Muscle of leg (tissue), 11 donors: ENCODE measurements around the gene SPO11. TPM values are rescaled to one million over a fixed set of nuclear protein-coding genes. Genes with fewer than 3 reads are reported as not detected.
"Not testable (repeated sequence)": the region's sequence is repeated elsewhere in the genome, so short reads cannot be mapped to it uniquely, and the experiment has no call there.

Source experiments
- DNase-seq: peaks from one replicate; pipeline ENCODE4 v3.0.0; 2013
- H3K27ac ChIP-seq: one replicate; pipeline ENCODE4 v1.5.1; 2013; ENCODE audit warnings: mild to moderate bottlenecking, low read length, control low read depth
- H3K27me3 ChIP-seq: one replicate; pipeline ENCODE4 v1.6.1; 2013; ENCODE audit warnings: low read length; ENCODE audit not compliant: control insufficient read depth, insufficient read depth
- H3K36me3 ChIP-seq: one replicate; pipeline ENCODE4 v1.6.1; 2013; ENCODE audit warnings: low read length; ENCODE audit not compliant: control insufficient read depth, insufficient read depth
- H3K4me1 ChIP-seq: one replicate; pipeline ENCODE4 v1.6.1; 2013; ENCODE audit warnings: low read length; ENCODE audit not compliant: control insufficient read depth, insufficient read depth
- H3K4me3 ChIP-seq: one replicate; pipeline ENCODE4 v1.5.1; 2013; ENCODE audit warnings: low read length, control low read depth
- H3K9me3 ChIP-seq: replicated peaks from 2 replicates; pipeline ENCODE4 v1.6.1; 2013; ENCODE audit warnings: low read depth, low read length; ENCODE audit not compliant: control insufficient read depth
- WGBS: methylation state at CpG from one replicate; pipeline ENCODE4 v1.1.5; 2013; ENCODE audit warnings: missing lambda C conversion rate; ENCODE audit not compliant: insufficient coverage; 5-methylcytosine and 5-hydroxymethylcytosine counted together
- polyA plus RNA-seq, 8 donors: library from polyadenylated mRNA; unstranded; fragments of 120-200 nt; gene quantifications; one replicate each; pipeline versions ENCODE4 v1.2.1 to v1.2.3, GENCODE V29; 2013; ENCODE audit warnings: inconsistent platforms in 1 of 8, low replicate concordance in 1 of 8; ENCODE audit not compliant: insufficient read length in 8 of 8, insufficient read depth in 1 of 8
- total RNA-seq: library from RNA; stranded (reverse); fragments of 120-200 nt; gene quantifications from one replicate; pipeline ENCODE4 v1.2.4, GENCODE V29; 2013

Gene SPO11
- total and polyA plus RNA-seq, 9 donors: not detected

- no peaks in the 10 kb centered on the region for H3K9me3 ChIP-seq
- H3K4me1 ChIP-seq: peaks cover 10% of the 10 kb centered on the region
- peaks cover 23% of the 10 kb centered on the region for H3K36me3 ChIP-seq
- H3K4me3 ChIP-seq: no peak overlapping the region
- WGBS: 77% methylated on average over 2 of the region's 16 CpGs
- peaks cover 5% of the 10 kb centered on the region for H3K27me3 ChIP-seq
- DNase-seq: no peak
- H3K27ac ChIP-seq: no peak overlapping the region
Measured at GRCh38 chr20:57350081-57350710, 20.6 kb downstream of the SPO11 start.

GRCh38 chr20:57350726-57351041 lies 21.1 kb downstream of the SPO11 start:
- Histone ChIP-seq H3K4me3 (peak overlapping the region; percentile 96), H3K36me3 (peaks cover 25% of the 10 kb centered on the region), H3K27ac (peak overlapping the region; percentile 94)
- not testable (repeated sequence) for H3K27me3 ChIP-seq, H3K9me3 ChIP-seq, DNase-seq, H3K4me1 ChIP-seq
- WGBS: 0% methylated on average over 4 of the region's 24 CpGs

GRCh38 chr20:57351042-57351783 lies 21.6 kb downstream of the SPO11 start, which contains the start of gene RAE1:
Gene RAE1, plus strand, starts transcription at chr20:57351255. Its CDS starts 2,784 bp downstream, at chr20:57354039.
- Histone ChIP-seq H3K36me3 (peaks cover 27% of the 10 kb centered on the region), H3K4me1 (peaks cover 10% of the 10 kb centered on the region), H3K4me3 (peak within 1 kb of the TSS; percentile 96), H3K27me3 (peaks cover 2% of the 10 kb centered on the region), H3K27ac (peak within 1 kb of the TSS; percentile 94), H3K9me3 (no peaks in the 10 kb centered on the region)
- under 1% methylated on average over 59 of the region's 64 CpGs for WGBS
- peak; percentile 98 for DNase-seq

DNA sequence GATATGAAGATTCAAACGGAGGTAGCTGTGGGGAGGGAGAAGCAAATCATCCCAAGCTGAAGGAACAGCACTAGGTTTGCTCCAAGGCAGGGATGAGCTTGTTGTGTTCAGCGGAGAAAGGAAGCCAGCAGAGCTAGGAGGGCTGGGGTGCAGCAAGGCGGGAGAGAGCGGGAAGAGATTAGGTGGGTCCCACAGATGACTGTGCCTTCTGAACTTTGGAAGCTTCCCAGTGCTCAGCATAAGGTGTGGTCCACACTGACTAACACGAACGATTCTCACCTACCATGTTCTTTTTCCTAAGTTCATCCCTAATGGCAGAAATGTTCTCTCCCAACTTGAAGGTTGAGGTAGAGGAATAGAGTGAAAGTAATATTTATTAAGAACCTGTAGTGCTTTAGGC lies 22.7 kb downstream of the SPO11 start:
- no peak overlapping the region for H3K4me3 ChIP-seq

GRCh38 chr20:57353351-57353750 lies 23.7 kb downstream of the SPO11 start:
- no peaks in the 10 kb centered on the region for H3K9me3 ChIP-seq
- H3K27me3 ChIP-seq: no peaks in the 10 kb centered on the region
- peaks cover 33% of the 10 kb centered on the region for H3K36me3 ChIP-seq
- H3K4me1 ChIP-seq: peaks cover 10% of the 10 kb centered on the region
- no peak for DNase-seq
- H3K4me3 ChIP-seq: no peak overlapping the region
- 88% methylated on average over 6 of the region's 9 CpGs for WGBS
- H3K27ac ChIP-seq: no peak overlapping the region

More for the DNA sequence above, 22.7 kb downstream of the SPO11 start:
- DNase-seq: no peak
- Histone ChIP-seq H3K27me3 (no peaks in the 10 kb centered on the region), H3K36me3 (peaks cover 33% of the 10 kb centered on the region), H3K9me3 (no peaks in the 10 kb centered on the region), H3K4me1 (peaks cover 10% of the 10 kb centered on the region), H3K27ac (no peak overlapping the region)
- WGBS: 78% methylated on average over 3 of the region's 6 CpGs

GRCh38 chr20:57361517-57361916 lies 31.9 kb downstream of the SPO11 start:
- no peak overlapping the region for H3K27ac ChIP-seq
- peaks cover 36% of the 10 kb centered on the region for H3K36me3 ChIP-seq
- H3K9me3 ChIP-seq: no peaks in the 10 kb centered on the region
- H3K4me1 ChIP-seq: no peaks in the 10 kb centered on the region
- no peaks in the 10 kb centered on the region for H3K27me3 ChIP-seq
- 80% methylated on average over 1 of the region's 6 CpGs for WGBS
- H3K4me3 ChIP-seq: no peak overlapping the region
- DNase-seq: no peak

GRCh38 chr20:57364451-57364850 lies 34.8 kb downstream of the SPO11 start:
- no peak for DNase-seq
- Histone ChIP-seq H3K36me3 (peaks cover 58% of the 10 kb centered on the region), H3K4me3 (no peak overlapping the region), H3K27ac (no peak overlapping the region), H3K27me3 (no peaks in the 10 kb centered on the region), H3K4me1 (no peaks in the 10 kb centered on the region), H3K9me3 (no peaks in the 10 kb centered on the region)

- no peaks in the 10 kb centered on the region for H3K9me3 ChIP-seq
- no peak for DNase-seq
- H3K4me1 ChIP-seq: no peaks in the 10 kb centered on the region
- H3K27me3 ChIP-seq: no peaks in the 10 kb centered on the region
- 70% methylated on average over 3 of the region's 3 CpGs for WGBS
- peaks cover 83% of the 10 kb centered on the region for H3K36me3 ChIP-seq
- H3K4me3 ChIP-seq: no peak overlapping the region
- no peak overlapping the region for H3K27ac ChIP-seq
Measured at GRCh38 chr20:57369596-57369995, 40.0 kb downstream of the SPO11 start.

DNA sequence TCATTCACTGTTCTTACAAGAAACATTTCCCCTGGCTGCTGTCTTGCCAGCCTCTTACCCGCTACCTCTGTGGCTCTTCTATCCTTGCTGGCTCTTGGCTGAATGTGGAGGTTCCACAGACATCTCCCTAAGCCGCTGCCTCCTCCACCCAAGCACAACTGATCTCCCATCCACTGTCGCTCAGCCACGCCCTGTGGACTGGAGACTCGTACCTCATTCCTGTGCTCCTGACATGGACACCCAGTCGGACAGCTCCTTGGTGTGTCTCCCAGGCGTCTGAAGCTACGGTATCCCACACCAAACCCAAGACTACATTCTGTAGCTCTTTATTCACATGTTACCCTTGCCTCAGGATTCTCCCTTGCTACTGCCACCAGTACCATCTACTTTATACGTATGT lies 40.7 kb downstream of the SPO11 start:
- no peaks in the 10 kb centered on the region for H3K27me3 ChIP-seq
- H3K27ac ChIP-seq: no peak overlapping the region
- no peak overlapping the region for H3K4me3 ChIP-seq
- DNase-seq: no peak
- no peaks in the 10 kb centered on the region for H3K4me1 ChIP-seq
- H3K9me3 ChIP-seq: no peaks in the 10 kb centered on the region
- H3K36me3 ChIP-seq: peaks cover 91% of the 10 kb centered on the region
- WGBS: 95% methylated on average over 8 of the region's 9 CpGs

DNA sequence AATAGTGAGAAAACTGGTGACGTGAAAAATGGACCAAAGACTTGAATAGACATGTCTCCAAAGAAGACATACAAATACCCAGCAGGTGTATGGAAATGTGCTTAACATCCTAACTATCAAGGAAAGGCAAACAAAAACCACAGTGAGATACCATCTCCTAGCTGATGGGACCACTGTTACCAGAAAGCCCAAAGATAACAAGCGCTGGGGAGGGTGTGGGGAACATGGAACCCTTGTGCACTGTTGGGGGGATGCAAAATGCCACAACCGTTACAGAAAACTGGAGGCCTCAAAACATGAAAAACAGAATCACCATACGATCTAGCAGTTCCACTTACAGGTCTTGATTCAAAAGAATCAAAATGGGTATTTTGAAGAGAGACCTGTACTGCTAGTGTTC lies 41.8 kb downstream of the SPO11 start:
- 100% methylated on average over 1 of the region's 4 CpGs for WGBS
- H3K36me3 ChIP-seq: peaks cover 93% of the 10 kb centered on the region
- DNase-seq: no peak
- H3K27ac ChIP-seq: no peak overlapping the region
- H3K4me3 ChIP-seq: no peak overlapping the region
- H3K4me1 ChIP-seq: no peaks in the 10 kb centered on the region
- H3K27me3 ChIP-seq: no peaks in the 10 kb centered on the region
- no peaks in the 10 kb centered on the region for H3K9me3 ChIP-seq
